ENCODE results near the gene CHST5. TPM values are rescaled to one million over a fixed set of nuclear protein-coding genes. Genes with fewer than 3 reads are reported as not detected.

The CHST5 gene
- total RNA-seq, 1 experiment from 2014 or later, result 0.54 TPM

DNA sequence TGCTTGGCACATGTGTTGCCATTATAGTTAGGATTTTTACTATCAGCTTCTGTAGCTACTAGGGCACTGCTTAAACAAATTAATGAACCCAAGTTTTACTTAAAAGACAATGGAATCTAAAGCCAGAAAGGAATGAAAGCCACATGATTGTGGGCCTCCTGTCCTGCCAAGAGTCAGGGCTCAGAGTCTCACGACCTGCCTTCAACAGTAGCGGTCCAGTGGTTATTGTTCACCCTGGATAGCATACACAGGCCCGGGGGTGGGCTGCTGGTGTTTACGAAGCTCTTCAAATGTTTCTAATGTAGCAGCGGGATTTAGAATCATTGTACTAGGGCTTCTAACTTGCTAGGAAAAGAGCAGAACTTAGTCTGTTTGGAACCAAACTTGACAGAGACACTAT, 38.0 kb upstream of the CHST5 start:
- no TSS peak for BruUV-seq (replicated peaks)
- Histone ChIP-seq H3K4me1 (ENCODE audit: insufficient read depth, low read length, poor library complexity, severe bottlenecking) (peaks cover 3% of the 10 kb centered on the region), H3K27me3 (replicated peaks; ENCODE audit: insufficient read depth, low read depth, low read length, poor library complexity) (no peaks in the 10 kb centered on the region), H3K27ac (ENCODE audit: low read depth, low read length, poor library complexity, severe bottlenecking) (no peak overlapping the region), H3K4me3 (ENCODE audit: low read depth, low read length, poor library complexity, severe bottlenecking) (no peak overlapping the region), H3K9me3 (ENCODE audit: low read depth, low read length, poor library complexity, severe bottlenecking) (no peaks in the 10 kb centered on the region), H3K36me3 (ENCODE audit: insufficient read depth, low read length, poor library complexity, severe bottlenecking) (peaks cover 79% of the 10 kb centered on the region)
- intact Hi-C loops (cut with micrococcal nuclease; ENCODE audit: unreplicated experiment), result no loop called here
- CTCF ChIA-PET, result no interaction called here
- DNase-seq (ENCODE audit: low spot score), result no peak
- POLR2A ChIA-PET (ENCODE audit: low non-redundant PET), result no interaction called here
- TF ChIP-seq, protein P1, sequence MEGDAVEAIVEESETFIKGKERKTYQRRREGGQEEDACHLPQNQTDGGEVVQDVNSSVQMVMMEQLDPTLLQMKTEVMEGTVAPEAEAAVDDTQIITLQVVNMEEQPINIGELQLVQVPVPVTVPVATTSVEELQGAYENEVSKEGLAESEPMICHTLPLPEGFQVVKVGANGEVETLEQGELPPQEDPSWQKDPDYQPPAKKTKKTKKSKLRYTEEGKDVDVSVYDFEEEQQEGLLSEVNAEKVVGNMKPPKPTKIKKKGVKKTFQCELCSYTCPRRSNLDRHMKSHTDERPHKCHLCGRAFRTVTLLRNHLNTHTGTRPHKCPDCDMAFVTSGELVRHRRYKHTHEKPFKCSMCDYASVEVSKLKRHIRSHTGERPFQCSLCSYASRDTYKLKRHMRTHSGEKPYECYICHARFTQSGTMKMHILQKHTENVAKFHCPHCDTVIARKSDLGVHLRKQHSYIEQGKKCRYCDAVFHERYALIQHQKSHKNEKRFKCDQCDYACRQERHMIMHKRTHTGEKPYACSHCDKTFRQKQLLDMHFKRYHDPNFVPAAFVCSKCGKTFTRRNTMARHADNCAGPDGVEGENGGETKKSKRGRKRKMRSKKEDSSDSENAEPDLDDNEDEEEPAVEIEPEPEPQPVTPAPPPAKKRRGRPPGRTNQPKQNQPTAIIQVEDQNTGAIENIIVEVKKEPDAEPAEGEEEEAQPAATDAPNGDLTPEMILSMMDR (conservative IDR thresholded peaks at IDR 0.05; ENCODE audit: low read depth, low read length), result no peak
- no peak for TF ChIP-seq EZH2 (IDR thresholded peaks at IDR 0.05; ENCODE audit: borderline replicate concordance, low read depth, low read length, poor library complexity, severe bottlenecking)

DNA sequence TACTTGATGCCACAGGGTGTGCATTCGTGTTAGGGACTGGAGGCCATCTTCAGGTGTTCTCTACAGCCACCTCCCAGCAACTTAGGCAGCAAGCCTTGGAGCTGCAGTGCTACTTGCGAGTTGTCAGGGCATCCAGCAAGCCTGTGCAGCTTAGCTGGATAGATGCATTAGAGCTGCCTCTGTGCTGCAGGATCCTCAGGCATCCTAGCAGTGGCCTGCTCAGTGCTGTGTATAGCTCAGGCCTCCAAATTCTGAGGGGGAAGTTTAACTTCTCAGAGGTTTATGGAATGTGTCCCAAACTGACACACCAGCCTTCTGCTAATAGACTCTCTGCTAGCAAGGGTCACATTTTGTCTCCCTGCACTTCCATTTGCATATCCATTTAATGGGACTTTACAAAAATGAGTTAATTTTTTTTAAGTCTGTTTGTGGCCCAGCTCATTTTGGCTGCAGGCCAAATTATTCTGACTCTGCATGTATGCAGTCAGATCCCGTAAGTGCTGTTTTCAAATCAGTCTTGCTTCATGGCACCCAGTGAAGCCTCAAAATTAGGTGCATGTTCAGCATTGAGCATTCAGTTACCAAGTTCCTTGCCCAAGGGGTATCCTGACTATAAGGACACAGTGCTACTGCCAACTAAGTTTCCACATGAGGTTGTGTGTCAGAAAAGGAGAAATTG, 37.1 kb upstream of the CHST5 start:
- Histone ChIP-seq H3K36me3 (ENCODE audit: insufficient read depth, low read length, poor library complexity, severe bottlenecking) (peaks cover 79% of the 10 kb centered on the region), H3K4me1 (ENCODE audit: insufficient read depth, low read length, poor library complexity, severe bottlenecking) (peaks cover 3% of the 10 kb centered on the region), H3K27me3 (replicated peaks; ENCODE audit: insufficient read depth, low read depth, low read length, poor library complexity) (no peaks in the 10 kb centered on the region), H3K4me3 (ENCODE audit: low read depth, low read length, poor library complexity, severe bottlenecking) (no peak overlapping the region), H3K9me3 (ENCODE audit: low read depth, low read length, poor library complexity, severe bottlenecking) (no peaks in the 10 kb centered on the region), H3K27ac (ENCODE audit: low read depth, low read length, poor library complexity, severe bottlenecking) (no peak overlapping the region)
- no TSS peak for BruUV-seq (replicated peaks)
- intact Hi-C loops (cut with micrococcal nuclease; ENCODE audit: unreplicated experiment), result no loop called here
- CTCF ChIA-PET, result no interaction called here
- no peak for DNase-seq (ENCODE audit: low spot score)
- TF ChIP-seq, protein P1 (conservative IDR thresholded peaks at IDR 0.05; ENCODE audit: low read depth, low read length), result no peak
- TF ChIP-seq EZH2 (IDR thresholded peaks at IDR 0.05; ENCODE audit: borderline replicate concordance, low read depth, low read length, poor library complexity, severe bottlenecking), result no peak
- POLR2A ChIA-PET (ENCODE audit: low non-redundant PET), result no interaction called here

- DNase-seq (ENCODE audit: low spot score), result no peak
- no TSS peak for BruUV-seq (replicated peaks)
- Histone ChIP-seq H3K4me1 (ENCODE audit: insufficient read depth, low read length, poor library complexity, severe bottlenecking) (no peaks in the 10 kb centered on the region), H3K4me3 (ENCODE audit: low read depth, low read length, poor library complexity, severe bottlenecking) (no peak overlapping the region), H3K9me3 (ENCODE audit: low read depth, low read length, poor library complexity, severe bottlenecking) (no peaks in the 10 kb centered on the region), H3K27me3 (replicated peaks; ENCODE audit: insufficient read depth, low read depth, low read length, poor library complexity) (no peaks in the 10 kb centered on the region), H3K27ac (ENCODE audit: low read depth, low read length, poor library complexity, severe bottlenecking) (no peak overlapping the region), H3K36me3 (ENCODE audit: insufficient read depth, low read length, poor library complexity, severe bottlenecking) (peaks cover 60% of the 10 kb centered on the region)
- TF ChIP-seq EZH2 (IDR thresholded peaks at IDR 0.05; ENCODE audit: borderline replicate concordance, low read depth, low read length, poor library complexity, severe bottlenecking), result no peak
- TF ChIP-seq, protein P1 (conservative IDR thresholded peaks at IDR 0.05; ENCODE audit: low read depth, low read length), result no peak
- POLR2A ChIA-PET (ENCODE audit: low non-redundant PET), result no interaction called here
- CTCF ChIA-PET, result interaction anchor here (0.6 kb wide), 1 partner anchor 53 kb away, joined by 3 read pairs; no protein-coding TSS in a partner anchor
- intact Hi-C loops (cut with micrococcal nuclease; ENCODE audit: unreplicated experiment), result no loop called here
Observed at GRCh38 chr16:75570396-75571065, 34.6 kb upstream of the CHST5 start.
